H1 (cell line): Measurements from ENCODE around the gene WDR26. TPM values are rescaled to one million over a fixed set of nuclear protein-coding genes. Genes with fewer than 3 reads are reported as not detected.

Experiments
- CTCF ChIA-PET: fragments of 300-600 bp; sonication (Branson Sonifier 250); formaldehyde crosslinking; loops from one replicate; lab custom pipeline; 2021; ENCODE audit not compliant: partially characterized antibody; lab: Charles Lee
- POLR2A ChIA-PET: fragments of 300-600 bp; sonication (Branson Sonifier 250); formaldehyde crosslinking; loops from one replicate; lab custom pipeline; 2021; ENCODE audit warnings: inconsistent platforms; ENCODE audit not compliant: partially characterized antibody; lab: Charles Lee
- DNase-seq, 2 experiments: peaks; one replicate each; pipeline versions ENCODE4 v3.0.0 to v3.0.0-alpha.2; 2010 to 2022; ENCODE audit warnings: low spot score in 2 of 2, low read depth in 1 of 2, mixed read lengths in 1 of 2
- FAIRE-seq: peaks from 2 replicates; lab custom pipeline; 2011; peaks lifted over from hg19 to GRCh38; lab: Jason Lieb, UNC
- H2AFZ ChIP-seq: 2 replicates; pipeline ENCODE4 v1.8.1; 2012; ENCODE audit warnings: low read length, inconsistent platforms
- H2AK5ac ChIP-seq: 2 replicates; pipeline ENCODE4 v1.6.1; 2013; ENCODE audit warnings: low read depth, low read length
- H2BK120ac ChIP-seq: replicated peaks from 2 replicates; pipeline ENCODE3; 2013; ENCODE audit warnings: low read depth, low read length, inconsistent platforms
- H2BK12ac ChIP-seq: 2 replicates; pipeline ENCODE4 v1.6.1; 2013; ENCODE audit warnings: low read depth, low read length
- H2BK15ac ChIP-seq: 2 replicates; pipeline ENCODE4 v1.6.1; 2013; ENCODE audit warnings: low read length
- H2BK20ac ChIP-seq: 2 replicates; pipeline ENCODE4 v1.6.1; 2013; ENCODE audit warnings: low read length
- H2BK5ac ChIP-seq: 2 replicates; pipeline ENCODE4 v1.6.1; 2013; ENCODE audit warnings: low read depth, low read length
- H3K14ac ChIP-seq: 2 replicates; pipeline ENCODE4 v1.6.1; 2013; ENCODE audit warnings: inconsistent platforms; ENCODE audit not compliant: insufficient read length
- H3K18ac ChIP-seq: 2 replicates; pipeline ENCODE4 v1.6.1; 2013; ENCODE audit warnings: low read length; ENCODE audit errors: extremely low read depth
- H3K23ac ChIP-seq: 2 replicates; pipeline ENCODE4 v1.6.1; 2013; ENCODE audit warnings: inconsistent platforms; ENCODE audit not compliant: insufficient read length
- H3K23me2 ChIP-seq: 2 replicates; pipeline ENCODE4 v1.6.1; 2013; ENCODE audit warnings: low read depth, low read length
- H3K27ac ChIP-seq: 2 replicates; pipeline ENCODE4 v1.6.1; 2011; ENCODE audit warnings: low read depth, low read length, inconsistent platforms
- H3K27me3 ChIP-seq, 4 experiments: replicated peaks in 1 of 4; 1 replicate in 1 of 4; 2 replicates in 3 of 4; pipeline versions ENCODE4 v1.6.1 to v1.8.1; 2011 to 2013; ENCODE audit warnings: low read length in 3 of 4, mild to moderate bottlenecking in 3 of 4, inconsistent platforms in 2 of 4, mixed read lengths in 2 of 4, moderate library complexity in 1 of 4; ENCODE audit not compliant: control insufficient read depth in 3 of 4, insufficient read depth in 3 of 4; ENCODE audit errors: extremely low read depth in 1 of 4
- H3K36me3 ChIP-seq, 4 experiments: 2 replicates each; pipeline versions ENCODE4 v1.6.1 to v1.8.1; 2011 to 2013; ENCODE audit warnings: mild to moderate bottlenecking in 4 of 4, low read length in 3 of 4, moderate library complexity in 2 of 4, control low read depth in 1 of 4, inconsistent platforms in 1 of 4; ENCODE audit not compliant: insufficient read depth in 4 of 4, control insufficient read depth in 2 of 4
- H3K4ac ChIP-seq: replicated peaks from 2 replicates; pipeline ENCODE3; 2013; ENCODE audit warnings: low read length, low read depth, mixed read lengths, inconsistent platforms; ENCODE audit not compliant: insufficient read length
- H3K4me1 ChIP-seq, 4 experiments: replicated peaks in 1 of 4; 1 replicate in 1 of 4; 2 replicates in 3 of 4; pipeline versions ENCODE4 v1.6.1 to v1.8.1; 2011 to 2013; ENCODE audit warnings: low read length in 3 of 4, inconsistent platforms in 2 of 4, mixed read lengths in 1 of 4; ENCODE audit not compliant: insufficient read depth in 4 of 4, control insufficient read depth in 3 of 4
- H3K4me2 ChIP-seq, 2 experiments: 2 replicates each; pipeline versions ENCODE4 v1.6.1 to v1.8.1; 2011 to 2013; ENCODE audit warnings: low read depth in 2 of 2, low read length in 2 of 2, control low read depth in 1 of 2, inconsistent platforms in 1 of 2, mild to moderate bottlenecking in 1 of 2; ENCODE audit not compliant: insufficient read depth in 1 of 2
- H3K4me3 ChIP-seq, 4 experiments: fragments of 200-600, 300-600 bp in 1 of 4; sonication (generic), shearing (Covaris generic), sonication (Bioruptor Twin) in 1 of 4; 2 replicates each; pipeline versions ENCODE4 v1.5.1 to v1.8.1; 2011 to 2016; ENCODE audit warnings: low read length in 4 of 4, low read depth in 3 of 4, control low read depth in 2 of 4, inconsistent platforms in 2 of 4, mild to moderate bottlenecking in 2 of 4, mixed read lengths in 1 of 4, moderate library complexity in 1 of 4; ENCODE audit not compliant: insufficient read depth in 2 of 4; ENCODE audit errors: extremely low read depth in 1 of 4
- H3K56ac ChIP-seq: replicated peaks from 2 replicates; pipeline ENCODE3; 2013; ENCODE audit warnings: low read depth, mild to moderate bottlenecking, mixed read lengths, low read length, inconsistent platforms; ENCODE audit not compliant: insufficient read length
- H3K79me1 ChIP-seq: 2 replicates; pipeline ENCODE4 v1.6.1; 2013; ENCODE audit warnings: low read depth, low read length, control low read depth
- H3K79me2 ChIP-seq, 2 experiments: 2 replicates each; pipeline versions ENCODE4 v1.6.1 to v1.8.1; 2012 to 2013; ENCODE audit warnings: low read length in 2 of 2, mild to moderate bottlenecking in 2 of 2, inconsistent platforms in 1 of 2; ENCODE audit not compliant: insufficient read depth in 2 of 2, control insufficient read depth in 1 of 2
- H3K9ac ChIP-seq, 4 experiments: replicated peaks in 1 of 4; 1 replicate in 1 of 4; 2 replicates in 3 of 4; pipeline versions ENCODE4 v1.6.1 to v1.8.1; 2011 to 2013; ENCODE audit warnings: low read depth in 3 of 4, low read length in 3 of 4, control low read depth in 2 of 4, mild to moderate bottlenecking in 2 of 4, moderate library complexity in 2 of 4, inconsistent platforms in 1 of 4; ENCODE audit errors: extremely low read depth in 1 of 4
- H3K9me3 ChIP-seq, 2 experiments: 2 replicates each; pipeline versions ENCODE4 v1.6.1 to v1.8.1; 2012 to 2013; ENCODE audit warnings: mild to moderate bottlenecking in 2 of 2, moderate library complexity in 2 of 2, control low read depth in 1 of 2, inconsistent platforms in 1 of 2, low read depth in 1 of 2, low read length in 1 of 2, mixed read lengths in 1 of 2; ENCODE audit not compliant: insufficient read depth in 2 of 2
- H4K20me1 ChIP-seq, 2 experiments: replicated peaks in 1 of 2; 2 replicates each; pipeline versions ENCODE3 to v1.8.1; 2011 to 2013; ENCODE audit warnings: inconsistent platforms in 2 of 2, low read length in 2 of 2, mild to moderate bottlenecking in 1 of 2; ENCODE audit not compliant: insufficient read depth in 2 of 2, control insufficient read depth in 1 of 2
- H4K5ac ChIP-seq: 2 replicates; pipeline ENCODE4 v1.6.1; 2013; ENCODE audit warnings: low read length, low read depth, mixed read lengths, inconsistent platforms; ENCODE audit not compliant: insufficient read length
- H4K8ac ChIP-seq: 2 replicates; pipeline ENCODE4 v1.8.0; 2013; ENCODE audit warnings: mild to moderate bottlenecking, moderate library complexity, low read length, inconsistent platforms; ENCODE audit not compliant: insufficient read depth; ENCODE audit errors: extremely low read depth
- H4K91ac ChIP-seq: replicated peaks from 2 replicates; pipeline ENCODE3; 2013; ENCODE audit warnings: low read length, mixed read lengths, inconsistent platforms; ENCODE audit not compliant: insufficient read length
- BACH1 ChIP-seq: IDR thresholded peaks from 2 replicates; pipeline ENCODE4 v1.6.1; 2012; ENCODE audit warnings: low read length, improper control_type of control experiment
- CBX8 ChIP-seq: fragments of 300-800, 300-1000 bp; sonication (generic); IDR thresholded peaks from 2 replicates; pipeline ENCODE4 v1.7.1; 2016; ENCODE audit warnings: low read depth, low read length, borderline replicate concordance
- E2F6 ChIP-seq: IDR thresholded peaks from 2 replicates; pipeline ENCODE4 v1.6.1; 2012; ENCODE audit warnings: inconsistent platforms
- PHF8 ChIP-seq: fragments of 200-600 bp; sonication (generic); conservative IDR thresholded peaks from 2 replicates; pipeline ENCODE4 v1.7.1; 2012; ENCODE audit warnings: low read depth, mild to moderate bottlenecking, inconsistent platforms, low read length, moderate library complexity
- RAD21 ChIP-seq, 2 experiments: IDR thresholded peaks in 1 of 2; conservative IDR thresholded peaks in 1 of 2; 2 replicates each; pipeline ENCODE4 v1.6.1; 2011; ENCODE audit warnings: low read depth in 2 of 2, low read length in 2 of 2, improper control_type of control experiment in 1 of 2, inconsistent platforms in 1 of 2, mild to moderate bottlenecking in 1 of 2, moderate library complexity in 1 of 2
- SAP30 ChIP-seq: fragments of 300-600 bp; sonication (generic); IDR thresholded peaks from 2 replicates; pipeline ENCODE4 v1.7.1; 2012; ENCODE audit warnings: low read length, moderate library complexity, mild to moderate bottlenecking, inconsistent platforms; ENCODE audit not compliant: insufficient read depth, insufficient replicate concordance
- TBP ChIP-seq: IDR thresholded peaks from 2 replicates; pipeline ENCODE4 v1.6.1; 2011; ENCODE audit warnings: low read depth, low read length, improper control_type of control experiment
- YY1 ChIP-seq: IDR thresholded peaks from 2 replicates; pipeline ENCODE4 v1.6.1; 2011; ENCODE audit warnings: low read depth, mild to moderate bottlenecking, low read length
- WGBS, 2 experiments: shearing (Covaris generic) in 1 of 2; methylation state at CpG; one replicate each; pipeline versions ENCODE4 v1.1.6 to v1.1.7; 2013 to 2015; ENCODE audit warnings: low lambda C conversion rate in 2 of 2, mixed read lengths in 2 of 2, inconsistent platforms in 1 of 2, low coverage in 1 of 2, missing lambda C conversion rate in 1 of 2; ENCODE audit not compliant: insufficient replicate concordance in 2 of 2, insufficient coverage in 1 of 2, insufficient read length in 1 of 2; ENCODE audit errors: extremely low coverage in 1 of 2, missing lambda C conversion rate in 1 of 2; 5-methylcytosine and 5-hydroxymethylcytosine counted together
- long read RNA-seq, 2 experiments: library from RNA in 1 of 2; library from capped mRNA in 1 of 2; stranded (forward); transcript quantifications; one replicate each; pipeline ENCODE4 v2.0.0, GENCODE V29; 2021; ENCODE audit warnings: inconsistent platforms in 1 of 2
- polyA minus RNA-seq, 3 experiments: library from RNA; depleted of rRNA, polyadenylated mRNA; stranded (reverse); fragments of >200 nt; gene quantifications; 1 replicate in 2 of 3; 2 replicates in 1 of 3; pipeline ENCODE4 v1.2.3, GENCODE V29; 2011
- polyA plus RNA-seq, 7 experiments: library from polyadenylated mRNA; depleted of rRNA in 3 of 7; stranded (reverse) in 5 of 7; unstranded in 2 of 7; fragments of >200 nt in 5 of 7; fragments of 200-250 nt in 2 of 7; gene quantifications; 1 replicate in 5 of 7; 2 replicates in 1 of 7; 4 replicates in 1 of 7; pipeline versions ENCODE4 v1.2.1 to v1.2.3, GENCODE V29; 2011 to 2013; ENCODE audit warnings: missing spikeins in 2 of 7, mixed read lengths in 2 of 7
- total RNA-seq: library from RNA; stranded (reverse); fragmentation: NEBNext Ultra II Directional; extraction: Animal tissue kit (Norgen Biotek cat#: 25700); gene quantifications from 2 replicates; pipeline ENCODE4 v1.2.1, GENCODE V29; 2021

WDR26 gene
- 65.5 and 72.5 TPM in 2 replicates for total RNA-seq
- polyA plus RNA-seq (2011; rRNA removed) = 14.7 and 18.0 TPM in 2 replicates
- 26.3 TPM for polyA plus RNA-seq (2011; cell fraction: cytosol; rRNA removed)
- 39.8 TPM for polyA plus RNA-seq (2011; cell fraction: nucleus; rRNA removed)
- 38.0 to 52.6 TPM (median 50.8 TPM) in 4 replicates for polyA plus RNA-seq (2012, experiment 1 of 2)
- 6.7 TPM for polyA plus RNA-seq (2012, experiment 2 of 2)
- polyA plus RNA-seq (2013, experiment 1 of 2) = 32.3 TPM
- 29.9 TPM for polyA plus RNA-seq (2013, experiment 2 of 2)
- 53.7 and 61.6 TPM in 2 replicates for polyA minus RNA-seq (2011; rRNA and poly(A)+ RNA removed)
- polyA minus RNA-seq (2011; cell fraction: cytosol; rRNA and poly(A)+ RNA removed) = 44.9 TPM
- 101 TPM for polyA minus RNA-seq (2011; cell fraction: nucleus; rRNA and poly(A)+ RNA removed)
- long read RNA-seq, experiment 1, full-length matches to known transcripts = 4 of 57 reads
- long read RNA-seq, experiment 1, partial matches to known transcripts = 11 of 57 reads
- long read RNA-seq, experiment 1, other reads (novel, unspliced or antisense) = 42 of 57 reads
- long read RNA-seq, experiment 2, partial matches to known transcripts = 3 of 6 reads
- long read RNA-seq, experiment 2, other reads (novel, unspliced or antisense) = 3 of 6 reads

DNA sequence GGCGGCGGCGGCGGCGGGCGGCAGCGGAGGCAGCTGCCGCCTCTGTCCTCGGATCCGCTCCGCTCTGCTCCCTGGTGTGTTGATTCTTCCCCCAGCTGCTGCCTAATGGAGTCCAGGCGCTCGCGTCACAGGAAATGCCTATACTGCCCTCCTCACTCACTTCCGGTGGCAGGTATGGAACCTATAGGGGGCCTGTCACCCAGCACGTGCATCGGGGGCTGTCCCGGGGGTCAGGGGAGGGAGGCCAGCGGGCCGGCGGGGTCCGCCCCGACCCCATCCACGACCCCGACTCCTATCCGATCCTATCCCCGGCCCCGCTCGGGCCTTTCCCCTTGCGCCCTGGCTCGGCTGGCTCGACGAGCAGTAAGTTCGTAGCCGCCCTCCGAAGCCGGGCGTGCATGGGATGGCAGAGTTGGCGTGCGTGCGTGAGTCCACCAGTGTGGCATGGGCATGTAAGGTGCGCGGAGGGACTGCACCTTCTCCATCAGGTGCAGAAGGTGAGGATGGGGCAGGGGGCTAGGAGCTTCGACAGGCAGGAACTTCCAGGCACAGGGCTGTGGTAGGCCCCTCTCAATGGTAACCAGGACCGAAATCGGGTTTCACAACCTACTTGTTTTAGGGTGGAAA is at the start of gene WDR26:
Gene WDR26 (minus strand): TSS at position 107 of the 627 bp plus-strand sequence.
- peak within 1 kb of the TSS; percentile 72; the same call in 1 of the 2 replicates for H2AFZ ChIP-seq
- TF ChIP-seq SAP30 (peak; percentile 41), E2F6 (peak; percentile 61; the same call in 1 of the 2 replicates), YY1 (peak; percentile 82), TBP (peak; percentile 86), CBX8 (no peak), PHF8 (peak; percentile 81), BACH1 (no peak), RAD21 (IDR thresholded peaks at IDR 0.05 in 1 of 2, conservative IDR thresholded peaks at IDR 0.05 in 1 of 2; ENCODE audit: low read depth in 2 of 2, low read length in 2 of 2) (no peak)

More for the DNA sequence above, at the start of gene WDR26:
- H3K36me3 ChIP-seq = peaks cover 0 to 24% (median 5%) of the 10 kb centered on the region in 4 experiments; a peak in 6 of 8 replicates
- peak within 1 kb of the TSS; percentile 56 to 81 (median 76) for H3K9ac ChIP-seq
- H2BK20ac ChIP-seq = no peak within 1 kb of the TSS
- peak within 1 kb of the TSS; percentile 37 for H4K91ac ChIP-seq
- DNase-seq (peak in 1 of 2 experiments; percentile 84), FAIRE-seq (no peak)
- H3K23me2 ChIP-seq = peaks cover 11% of the 10 kb centered on the region
- H3K79me2 ChIP-seq = peaks cover 19 to 50% of the 10 kb centered on the region in 2 experiments
- H4K5ac ChIP-seq = peak within 1 kb of the TSS; percentile 64
- H3K4me2 ChIP-seq = peak within 1 kb of the TSS; percentile 88 to 92
- peak within 1 kb of the TSS; percentile 90; the same call in 1 of the 2 replicates for H2BK5ac ChIP-seq
- H3K23ac ChIP-seq = no peak within 1 kb of the TSS
- no peak within 1 kb of the TSS for H2BK15ac ChIP-seq
- peak within 1 kb of the TSS; percentile 85 for H2BK12ac ChIP-seq
- H3K27me3 ChIP-seq = no peaks in the 10 kb centered on the region
- H3K4me1 ChIP-seq = peaks cover 0 to 12% (median 1%) of the 10 kb centered on the region in 4 experiments; a peak in 4 of 7 replicates
- no peaks in the 10 kb centered on the region for H3K79me1 ChIP-seq
- H3K4me3 ChIP-seq = peak within 1 kb of the TSS; percentile 37 to 93 (median 83)
- ChIA-PET POLR2A (interaction anchor here (0.6 to 3.8 kb wide), 10 partner anchors 9 to 142 kb away, joined by 3 to 15 read pairs (median 6); partner anchors contain the start of gene NVL), CTCF (interaction anchor here (0.6 to 1.8 kb wide), 4 partner anchors 9 to 63 kb away, joined by 3 to 8 read pairs (median 4); no protein-coding TSS in a partner anchor)
- 8% methylated on average over 18 of the region's 46 CpGs; no CpG with 5 or more reads in 1 of the 2 experiments for WGBS, 2 experiments
- H3K14ac ChIP-seq = no peak within 1 kb of the TSS
- H3K18ac ChIP-seq = peak within 1 kb of the TSS; percentile 65
- H2AK5ac ChIP-seq = no peak within 1 kb of the TSS
- H3K56ac ChIP-seq = peak within 1 kb of the TSS; percentile 5
- peak within 1 kb of the TSS; percentile 75 for H4K8ac ChIP-seq
- H3K9me3 ChIP-seq = no peaks in the 10 kb centered on the region
- no peak within 1 kb of the TSS for H3K4ac ChIP-seq
- peaks cover 16% of the 10 kb centered on the region in 2 experiments for H4K20me1 ChIP-seq
- no peak within 1 kb of the TSS for H2BK120ac ChIP-seq
- no peak within 1 kb of the TSS for H3K27ac ChIP-seq
